T follicular helper cell (primary cell): ENCODE results near the gene NTRK2.

Experiments used
- DNase-seq: peaks from one replicate; pipeline ENCODE4 v3.0.0-alpha.2; 2020; ENCODE audit warnings: low read depth

NTRK2 gene

GRCh38 chr9:84780385-84780784 is 110.9 kb downstream of the NTRK2 start:
- no peak for DNase-seq

DNA sequence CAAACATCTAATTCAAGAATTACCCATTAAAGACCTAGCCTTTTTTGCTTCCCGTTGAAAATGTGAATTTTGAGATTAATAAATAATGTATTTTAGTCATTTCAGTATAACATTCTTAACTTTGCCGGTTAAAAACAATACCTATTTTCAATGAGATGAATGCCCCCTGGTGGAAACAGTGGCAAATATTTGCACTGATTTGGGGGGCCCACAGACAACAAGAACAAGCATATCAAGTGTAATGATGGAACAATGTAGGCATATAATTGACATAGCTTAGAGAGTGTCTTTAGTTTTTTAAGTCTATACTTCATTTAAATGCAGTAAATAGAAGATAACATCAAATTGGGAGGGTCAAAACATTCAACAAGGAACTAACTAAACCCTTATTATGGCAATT is 111.9 kb downstream of the NTRK2 start:
- DNase-seq = no peak

GRCh38 chr9:84781931-84782866 is 112.7 kb downstream of the NTRK2 start:
- no peak for DNase-seq

DNA sequence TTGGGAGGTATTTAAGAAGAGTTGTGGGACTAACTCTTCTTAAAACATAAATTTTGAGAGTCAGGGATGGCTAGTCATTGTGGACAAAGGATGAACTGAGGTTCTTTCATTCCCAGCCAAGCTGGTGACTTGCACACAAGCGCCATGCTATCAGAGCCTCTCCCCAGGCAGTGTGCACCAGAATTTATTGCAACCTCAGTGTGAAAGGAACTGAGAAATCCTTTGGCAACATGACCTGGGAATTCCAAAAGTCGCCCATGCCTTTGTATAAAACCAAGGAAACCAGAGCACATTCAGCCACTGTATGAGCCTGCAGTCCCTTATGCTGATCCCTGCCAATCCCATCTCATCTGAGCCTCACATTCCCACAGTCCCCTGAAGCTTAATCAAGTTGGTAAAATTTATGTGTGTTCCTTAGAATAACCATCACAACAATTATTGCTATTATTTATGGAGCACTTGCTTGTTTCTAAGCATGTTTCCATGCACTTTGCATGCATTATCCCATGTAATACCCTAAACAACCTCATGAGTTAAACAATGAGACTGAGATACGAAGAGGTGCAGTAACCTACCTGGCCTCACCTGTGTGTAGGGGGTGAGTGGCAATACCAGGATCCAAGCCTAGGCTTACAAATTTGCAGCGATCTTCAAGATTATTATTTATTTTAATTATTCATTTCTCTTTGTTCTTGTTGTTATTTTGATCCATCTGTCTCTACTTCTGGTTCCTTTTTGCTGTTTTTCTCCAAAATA is 116.4 kb downstream of the NTRK2 start:
- DNase-seq = no peak

GRCh38 chr9:84788803-84789462 is 119.4 kb downstream of the NTRK2 start:
- DNase-seq = no peak

DNA sequence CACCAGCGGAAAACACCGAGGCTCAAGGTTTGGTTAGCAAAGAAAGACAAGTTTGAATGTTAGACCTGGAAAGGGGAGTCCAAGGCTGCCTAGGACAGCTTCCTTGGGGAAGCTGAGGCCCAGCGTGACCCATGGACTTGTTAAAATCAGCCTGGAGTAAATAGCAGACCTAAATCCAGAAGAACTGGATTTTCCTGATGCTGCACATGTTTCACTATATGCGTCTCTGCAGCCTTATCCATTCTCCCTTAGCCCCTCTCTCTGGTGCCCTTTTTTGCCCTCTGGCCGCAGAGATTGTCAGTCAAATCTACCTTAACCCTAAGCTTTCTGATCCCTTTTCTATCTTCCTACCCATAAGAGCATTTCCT is 119.9 kb downstream of the NTRK2 start:
- DNase-seq = no peak

DNA sequence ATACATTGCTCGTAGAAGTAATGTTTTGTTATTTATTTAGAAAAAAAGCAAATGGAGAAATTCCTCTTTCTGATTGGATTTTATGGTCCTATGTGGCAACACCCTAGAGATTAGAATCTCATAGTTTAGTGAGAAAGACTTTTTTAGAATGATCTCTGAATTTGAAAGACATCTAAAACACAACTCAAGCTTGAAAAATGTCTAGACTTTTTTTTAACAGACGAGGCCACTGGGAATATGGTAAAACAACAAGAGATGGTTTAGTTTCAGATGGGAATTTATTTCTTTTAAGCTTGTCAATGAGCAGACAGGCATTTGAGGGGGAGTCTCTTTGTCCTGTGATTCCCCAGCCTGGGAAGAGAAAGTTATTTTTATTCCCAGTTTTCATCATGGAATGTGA is 122.1 kb downstream of the NTRK2 start:
- DNase-seq = no peak

DNA sequence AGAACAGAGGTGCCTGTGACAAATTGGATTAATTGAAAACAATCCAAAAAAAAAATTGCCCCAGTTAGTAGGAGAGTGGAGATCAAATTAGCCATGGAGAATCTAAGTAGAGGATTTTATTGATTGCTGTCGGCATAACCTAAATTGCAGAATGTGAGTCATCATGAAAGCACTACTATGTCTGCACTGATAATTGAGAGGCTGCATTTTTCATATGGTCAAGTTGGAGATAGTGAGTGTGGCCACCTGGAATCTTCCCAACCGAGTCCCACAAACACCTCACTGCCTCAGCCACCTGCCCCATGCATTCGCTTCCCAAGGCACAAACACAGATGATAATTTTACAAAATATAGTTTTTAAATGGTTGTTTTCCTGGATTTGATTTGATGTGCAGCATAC is 123.7 kb downstream of the NTRK2 start:
- no peak for DNase-seq

- no peak for DNase-seq
These were observed 125.6 kb downstream of the NTRK2 start for GRCh38 chr9:84794981-84795637.

- DNase-seq = no peak
These were observed 126.9 kb downstream of the NTRK2 start for GRCh38 chr9:84796404-84796803.

GRCh38 chr9:84799251-84799650 is 129.7 kb downstream of the NTRK2 start:
- DNase-seq = no peak

- DNase-seq = no peak
These were observed 135.6 kb downstream of the NTRK2 start for GRCh38 chr9:84804951-84805694.

DNA sequence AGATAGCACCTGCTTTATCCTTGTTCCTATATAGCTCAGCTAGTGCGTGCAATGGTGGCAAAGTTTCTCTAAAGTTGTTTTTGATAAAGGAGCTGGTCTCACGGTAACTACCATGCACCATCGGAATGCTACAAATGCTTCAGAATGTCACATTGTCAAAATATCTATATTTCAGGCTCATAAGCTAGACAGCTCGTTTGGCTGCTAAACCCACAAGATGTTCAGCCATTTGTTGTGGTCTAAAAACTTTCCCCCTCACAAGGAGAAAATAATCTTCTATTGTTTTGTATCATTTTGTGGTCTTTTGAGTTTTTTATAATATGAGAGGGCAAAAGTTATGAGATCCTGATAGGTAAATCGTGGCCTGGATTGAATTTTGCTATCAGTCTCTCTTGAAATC is 137.9 kb downstream of the NTRK2 start:
- DNase-seq = no peak

- DNase-seq = no peak
These were observed 138.4 kb downstream of the NTRK2 start for GRCh38 chr9:84807870-84808390.

DNA sequence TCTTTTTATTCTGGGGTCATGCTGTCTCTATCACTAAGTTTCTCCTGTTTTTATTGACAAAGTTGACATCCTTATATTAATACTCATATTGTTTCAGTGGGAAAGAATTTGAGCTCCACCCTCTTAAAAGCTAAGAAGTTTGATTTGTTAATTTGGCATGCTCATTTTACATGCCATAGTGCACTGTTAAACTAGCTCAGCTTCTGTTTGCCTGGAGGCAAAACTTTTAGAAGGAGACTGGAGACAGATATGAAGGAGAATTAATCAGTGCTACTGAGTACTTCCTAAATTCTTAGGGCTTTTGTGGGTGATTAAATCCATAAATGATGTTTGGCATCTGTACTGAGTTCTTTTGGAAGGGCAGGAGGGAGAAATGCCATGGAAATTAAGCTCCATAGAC is 138.9 kb downstream of the NTRK2 start:
- DNase-seq = no peak

GRCh38 chr9:84811072-84811750 is 141.7 kb downstream of the NTRK2 start:
- DNase-seq = no peak

DNA sequence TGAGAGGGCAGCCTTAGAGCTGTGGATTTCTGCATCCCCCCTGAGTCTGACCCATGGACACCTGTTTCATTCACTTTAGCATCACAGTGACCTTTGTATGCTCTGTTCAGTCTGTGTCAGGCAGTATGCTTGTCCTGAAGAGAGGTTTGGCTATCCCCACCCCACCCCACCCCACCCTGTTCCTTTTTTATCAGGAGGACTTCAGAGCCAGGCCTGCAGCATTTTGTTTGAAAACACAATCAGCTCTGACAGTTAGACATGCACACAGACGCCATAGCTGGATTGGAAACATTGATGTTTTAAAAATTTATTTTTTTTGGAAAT is 142.2 kb downstream of the NTRK2 start:
- no peak for DNase-seq

DNA sequence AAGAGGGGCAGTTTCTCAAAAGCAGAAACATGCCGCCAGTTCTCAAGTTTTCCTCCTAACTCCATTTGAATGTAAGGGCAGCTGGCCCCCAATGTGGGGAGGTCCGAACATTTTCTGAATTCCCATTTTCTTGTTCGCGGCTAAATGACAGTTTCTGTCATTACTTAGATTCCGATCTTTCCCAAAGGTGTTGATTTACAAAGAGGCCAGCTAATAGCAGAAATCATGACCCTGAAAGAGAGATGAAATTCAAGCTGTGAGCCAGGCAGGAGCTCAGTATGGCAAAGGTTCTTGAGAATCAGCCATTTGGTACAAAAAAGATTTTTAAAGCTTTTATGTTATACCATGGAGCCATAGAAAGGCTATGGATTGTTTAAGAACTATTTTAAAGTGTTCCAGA is 142.8 kb downstream of the NTRK2 start:
- DNase-seq = no peak

- no peak for DNase-seq
These were observed 143.3 kb downstream of the NTRK2 start for GRCh38 chr9:84812847-84813246.

DNA sequence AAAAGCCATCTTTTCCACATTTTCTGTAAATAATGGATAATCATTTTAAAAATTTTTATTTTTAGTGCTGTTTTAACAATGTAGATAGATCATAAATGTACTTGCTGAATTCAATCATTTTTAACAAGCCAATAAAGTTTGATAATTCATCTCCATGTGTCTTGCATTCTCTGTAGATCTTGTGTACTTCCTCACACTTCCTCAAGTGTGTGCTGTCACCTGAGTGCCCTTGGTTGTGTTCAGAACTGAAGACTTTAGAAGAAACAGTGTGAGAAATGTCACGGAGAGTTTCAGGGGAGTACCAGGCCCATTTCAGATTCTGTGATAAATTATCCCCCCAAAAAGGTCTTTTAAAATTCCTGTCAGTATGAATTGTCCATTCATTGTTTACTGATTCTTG is 146.0 kb downstream of the NTRK2 start:
- no peak for DNase-seq

GRCh38 chr9:84817038-84817437 is 147.5 kb downstream of the NTRK2 start:
- DNase-seq = no peak
